Esophagus squamous epithelium (tissue), 5 donors: ENCODE data around the gene LRRC4. TPM values are rescaled to one million over a fixed set of nuclear protein-coding genes. Genes with fewer than 3 reads are reported as not detected.

ENCODE experiments used
- DNase-seq: peaks from one replicate; lab custom pipeline; 2025; lab: John Stamatoyannopoulos, UW
- H3K27ac ChIP-seq, 4 donors: fragments of 200-600 bp; sonication (generic); one replicate each; pipeline ENCODE4 v1.5.1; 2016 to 2019; ENCODE audit warnings: mild to moderate bottlenecking in 1 of 4
- H3K27me3 ChIP-seq, 4 donors: fragments of 200-600 bp; sonication (generic); 1 replicate in 3 of 4; 2 replicates in 1 of 4; pipeline versions ENCODE4 v1.5.1 to v1.6.0; 2017 to 2021; ENCODE audit warnings: antibody characterized with exemption in 1 of 4
- H3K36me3 ChIP-seq, 3 donors: fragments of 200-600 bp; sonication (generic); one replicate each; pipeline ENCODE4 v1.5.1; 2016 to 2019
- H3K4me1 ChIP-seq, 3 donors: fragments of 200-600 bp; sonication (generic); one replicate each; pipeline ENCODE4 v1.5.1; 2017 to 2019
- H3K4me3 ChIP-seq, 4 donors: fragments of 200-600 bp; sonication (generic); 1 replicate in 3 of 4; 2 replicates in 1 of 4; pipeline ENCODE4 v1.5.1; 2016 to 2019; ENCODE audit warnings: mild to moderate bottlenecking in 2 of 4, moderate library complexity in 1 of 4
- H3K9me3 ChIP-seq, 3 donors: fragments of 200-600 bp; sonication (generic); one replicate each; pipeline ENCODE4 v1.5.1; 2016 to 2019
- POLR2A ChIP-seq, 4 donors: fragments of 450-650 bp; IDR thresholded peaks; one replicate each; pipeline ENCODE4 v1.6.1; 2017; ENCODE audit warnings: antibody characterized with exemption in 4 of 4, mild to moderate bottlenecking in 4 of 4, moderate library complexity in 3 of 4
- WGBS, 2 donors: methylation state at CpG; one replicate each; pipeline ENCODE4 v1.1.5; 2018; 5-methylcytosine and 5-hydroxymethylcytosine counted together
- intact Hi-C: fragments of 100-400 bp; cut with DNase I; formaldehyde crosslinking; loops from one replicate; pipeline ENCODE4 v1.15.0; 2022
- total RNA-seq, 4 donors: library from RNA; depleted of rRNA; stranded (reverse); fragments of >200 nt; gene quantifications; one replicate each; pipeline ENCODE4 v1.1.0, GENCODE V29; 2016
- TF ChIP-seq, protein P1 (sequence below), 6 experiments: fragments of 450-650 bp in 4 of 6; fragments of 200-600 bp in 2 of 6; sonication (generic) in 2 of 6; IDR thresholded peaks; one replicate each; pipeline ENCODE4 v1.5.1; 2016 to 2019; ENCODE audit warnings: antibody characterized with exemption in 6 of 6, mild to moderate bottlenecking in 4 of 6, moderate library complexity in 4 of 6
- donor health status: DM: yes; HTN: yes; CAD: no.

The LRRC4 gene
- total RNA-seq, 4 donors from 2014 or later = 2.9 to 11.1 (median 6.5) TPM

- Histone ChIP-seq H3K36me3 (peaks cover 0 to 12% (median 5%) of the 10 kb centered on the region in 3 donors), H3K4me1 (peaks cover 0 to 24% (median 4%) of the 10 kb centered on the region in 3 donors), H3K27ac (no peak overlapping the region), H3K4me3 (no peak overlapping the region), H3K27me3 (no peaks in the 10 kb centered on the region), H3K9me3 (peaks cover 0 to 16% (median 4%) of the 10 kb centered on the region in 3 donors)
- no peak for DNase-seq
- 90 to 94% methylated on average over 9 of the region's 9 CpGs for WGBS, 2 donors
- intact Hi-C loops = no loop called here
- TF ChIP-seq, protein P1, sequence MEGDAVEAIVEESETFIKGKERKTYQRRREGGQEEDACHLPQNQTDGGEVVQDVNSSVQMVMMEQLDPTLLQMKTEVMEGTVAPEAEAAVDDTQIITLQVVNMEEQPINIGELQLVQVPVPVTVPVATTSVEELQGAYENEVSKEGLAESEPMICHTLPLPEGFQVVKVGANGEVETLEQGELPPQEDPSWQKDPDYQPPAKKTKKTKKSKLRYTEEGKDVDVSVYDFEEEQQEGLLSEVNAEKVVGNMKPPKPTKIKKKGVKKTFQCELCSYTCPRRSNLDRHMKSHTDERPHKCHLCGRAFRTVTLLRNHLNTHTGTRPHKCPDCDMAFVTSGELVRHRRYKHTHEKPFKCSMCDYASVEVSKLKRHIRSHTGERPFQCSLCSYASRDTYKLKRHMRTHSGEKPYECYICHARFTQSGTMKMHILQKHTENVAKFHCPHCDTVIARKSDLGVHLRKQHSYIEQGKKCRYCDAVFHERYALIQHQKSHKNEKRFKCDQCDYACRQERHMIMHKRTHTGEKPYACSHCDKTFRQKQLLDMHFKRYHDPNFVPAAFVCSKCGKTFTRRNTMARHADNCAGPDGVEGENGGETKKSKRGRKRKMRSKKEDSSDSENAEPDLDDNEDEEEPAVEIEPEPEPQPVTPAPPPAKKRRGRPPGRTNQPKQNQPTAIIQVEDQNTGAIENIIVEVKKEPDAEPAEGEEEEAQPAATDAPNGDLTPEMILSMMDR (IDR thresholded peaks at IDR 0.05) = no peak
- TF ChIP-seq POLR2A (IDR thresholded peaks at IDR 0.05) = no peak
These were observed 52.0 kb downstream of the LRRC4 start for GRCh38 chr7:127979113-127979727.

DNA sequence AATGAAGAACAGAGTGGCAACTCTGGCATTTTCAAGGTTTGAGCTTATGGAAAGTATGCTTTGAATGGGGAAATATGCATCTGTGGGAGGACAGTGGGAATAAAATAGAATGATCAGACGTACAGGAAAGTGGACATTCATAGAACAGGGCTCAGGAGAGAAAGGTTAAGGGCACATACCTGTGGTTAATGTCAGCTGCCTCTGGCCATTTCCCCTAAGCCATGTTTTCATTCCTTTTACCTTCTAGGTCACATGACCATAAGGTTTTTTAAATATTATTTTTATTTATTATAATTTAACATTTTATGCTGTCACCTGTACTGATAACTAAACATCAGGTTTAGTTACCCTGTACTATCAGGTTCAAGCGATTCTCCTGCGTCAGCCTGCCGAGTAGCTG lies 52.8 kb downstream of the LRRC4 start:
- TF ChIP-seq, protein P1 (IDR thresholded peaks at IDR 0.05) = no peak
- no peak for TF ChIP-seq POLR2A (IDR thresholded peaks at IDR 0.05)
- H3K4me3 ChIP-seq = no peak overlapping the region

More for the DNA sequence above, 52.8 kb downstream of the LRRC4 start:
- no peak overlapping the region for H3K27ac ChIP-seq
- peaks cover 0 to 16% (median 4%) of the 10 kb centered on the region in 3 donors for H3K9me3 ChIP-seq
- peaks cover 0 to 12% (median 5%) of the 10 kb centered on the region in 3 donors for H3K36me3 ChIP-seq
- 93 to 95% methylated on average over 4 of the region's 4 CpGs for WGBS, 2 donors
- no peak for DNase-seq
- intact Hi-C loops = no loop called here
- peaks cover 0 to 16% (median 4%) of the 10 kb centered on the region in 3 donors for H3K4me1 ChIP-seq
- no peaks in the 10 kb centered on the region for H3K27me3 ChIP-seq

Other genes with a start within 250 kb of the LRRC4 start
- not detected for gene LEP, start 209.8 kb upstream of the LRRC4 start, total RNA-seq